Type B pancreatic cell (in vitro differentiated cells): Measurements from ENCODE around the gene TMEM229B. TPM values are rescaled to one million over a fixed set of nuclear protein-coding genes. Genes with fewer than 3 reads are reported as not detected.

Source experiments
- DNase-seq: peaks from one replicate; pipeline ENCODE4 v3.0.0; 2021; ENCODE audit warnings: mixed read lengths; ENCODE audit not compliant: unreplicated experiment; ENCODE audit errors: extremely low spot score
- H3K27ac Mint-ChIP-seq: 2 replicates; pipeline ENCODE4 v1.8.0; 2021; ENCODE audit warnings: mild to moderate bottlenecking, mixed read lengths
- H3K27me3 Mint-ChIP-seq: 2 replicates; pipeline ENCODE4 v1.8.0; 2021; ENCODE audit warnings: mixed read lengths
- H3K36me3 Mint-ChIP-seq: 2 replicates; pipeline ENCODE4 v1.8.0; 2021; ENCODE audit warnings: mixed read lengths
- H3K4me1 Mint-ChIP-seq: one replicate; pipeline ENCODE4 v1.8.0; 2021; ENCODE audit warnings: mixed read lengths; ENCODE audit not compliant: unreplicated experiment
- H3K4me3 Mint-ChIP-seq: 2 replicates; pipeline ENCODE4 v1.8.0; 2021; ENCODE audit warnings: mild to moderate bottlenecking, mixed read lengths
- H3K9me3 Mint-ChIP-seq: 2 replicates; pipeline ENCODE4 v1.8.0; 2021; ENCODE audit warnings: mixed read lengths
- CTCF ChIP-seq: fragments of 200-600 bp; sonication (generic); conservative IDR thresholded peaks from 2 replicates; pipeline ENCODE4 v1.5.0; 2021; ENCODE audit warnings: antibody characterized with exemption, mild to moderate bottlenecking
- total RNA-seq: library from RNA; stranded (reverse); gene quantifications from 2 replicates; pipeline ENCODE4 v1.2.1, GENCODE V29; 2021; ENCODE audit warnings: low replicate concordance

Gene TMEM229B
- total RNA-seq, 1 donor from 2014 or later = 2.1 TPM

- Mint-ChIP-seq H3K27ac (no peak overlapping the region), H3K36me3 (no peaks in the 10 kb centered on the region), H3K27me3 (peaks cover 3% of the 10 kb centered on the region), H3K4me3 (no peak overlapping the region), H3K4me1 (peaks cover under 1% of the 10 kb centered on the region), H3K9me3 (no peaks in the 10 kb centered on the region)
- no peak for DNase-seq
- TF ChIP-seq CTCF = no peak
These were observed 1.6 kb downstream of the TMEM229B start for GRCh38 chr14:67486890-67487289.

- H3K9me3 Mint-ChIP-seq = no peaks in the 10 kb centered on the region
- no peaks in the 10 kb centered on the region for H3K36me3 Mint-ChIP-seq
- H3K4me1 Mint-ChIP-seq = peaks cover 6% of the 10 kb centered on the region
- TF ChIP-seq CTCF = no peak
- no peak for DNase-seq
- H3K4me3 Mint-ChIP-seq = no peak overlapping the region
- H3K27ac Mint-ChIP-seq = no peak overlapping the region
- peaks cover 3% of the 10 kb centered on the region for H3K27me3 Mint-ChIP-seq
These were observed 2.9 kb downstream of the TMEM229B start for GRCh38 chr14:67485501-67486095.

- Mint-ChIP-seq H3K27ac (no peak overlapping the region), H3K9me3 (no peaks in the 10 kb centered on the region), H3K27me3 (no peaks in the 10 kb centered on the region), H3K4me3 (no peak overlapping the region), H3K4me1 (peaks cover 7% of the 10 kb centered on the region), H3K36me3 (no peaks in the 10 kb centered on the region)
- no peak for TF ChIP-seq CTCF
- no peak for DNase-seq
These were observed 4.8 kb downstream of the TMEM229B start for GRCh38 chr14:67483579-67484285.

GRCh38 chr14:67482231-67483164, 6.0 kb downstream of the TMEM229B start:
- Mint-ChIP-seq H3K36me3 (no peaks in the 10 kb centered on the region), H3K27ac (no peak overlapping the region), H3K9me3 (no peaks in the 10 kb centered on the region), H3K4me3 (no peak overlapping the region), H3K4me1 (peaks cover 7% of the 10 kb centered on the region), H3K27me3 (no peaks in the 10 kb centered on the region)
- TF ChIP-seq CTCF = no peak
- DNase-seq = no peak

GRCh38 chr14:67480011-67480410, 8.5 kb downstream of the TMEM229B start:
- no peak for TF ChIP-seq CTCF
- H3K36me3 Mint-ChIP-seq = no peaks in the 10 kb centered on the region
- H3K27ac Mint-ChIP-seq = no peak overlapping the region
- H3K9me3 Mint-ChIP-seq = no peaks in the 10 kb centered on the region
- H3K27me3 Mint-ChIP-seq = no peaks in the 10 kb centered on the region
- H3K4me3 Mint-ChIP-seq = no peak overlapping the region
- DNase-seq = no peak
- peaks cover 7% of the 10 kb centered on the region for H3K4me1 Mint-ChIP-seq
